HG03342 (cell line): ENCODE data around the gene RAB5IF.
A peak's percentile ranks its signal among the peaks of the same experiment; 100 is the strongest.
"Not testable (repeated sequence)": the region's sequence is repeated elsewhere in the genome, so short reads cannot be mapped to it uniquely, and the experiment has no call there.

Source experiments
- ATAC-seq: cut with Tn5 transposase; IDR thresholded peaks from one replicate; pipeline ENCODE4 v1.9.1; 2021; ENCODE audit warnings: mild to moderate bottlenecking, moderate library complexity; ENCODE audit not compliant: unreplicated experiment

The RAB5IF gene, protein sequence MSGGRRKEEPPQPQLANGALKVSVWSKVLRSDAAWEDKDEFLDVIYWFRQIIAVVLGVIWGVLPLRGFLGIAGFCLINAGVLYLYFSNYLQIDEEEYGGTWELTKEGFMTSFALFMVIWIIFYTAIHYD

DNA sequence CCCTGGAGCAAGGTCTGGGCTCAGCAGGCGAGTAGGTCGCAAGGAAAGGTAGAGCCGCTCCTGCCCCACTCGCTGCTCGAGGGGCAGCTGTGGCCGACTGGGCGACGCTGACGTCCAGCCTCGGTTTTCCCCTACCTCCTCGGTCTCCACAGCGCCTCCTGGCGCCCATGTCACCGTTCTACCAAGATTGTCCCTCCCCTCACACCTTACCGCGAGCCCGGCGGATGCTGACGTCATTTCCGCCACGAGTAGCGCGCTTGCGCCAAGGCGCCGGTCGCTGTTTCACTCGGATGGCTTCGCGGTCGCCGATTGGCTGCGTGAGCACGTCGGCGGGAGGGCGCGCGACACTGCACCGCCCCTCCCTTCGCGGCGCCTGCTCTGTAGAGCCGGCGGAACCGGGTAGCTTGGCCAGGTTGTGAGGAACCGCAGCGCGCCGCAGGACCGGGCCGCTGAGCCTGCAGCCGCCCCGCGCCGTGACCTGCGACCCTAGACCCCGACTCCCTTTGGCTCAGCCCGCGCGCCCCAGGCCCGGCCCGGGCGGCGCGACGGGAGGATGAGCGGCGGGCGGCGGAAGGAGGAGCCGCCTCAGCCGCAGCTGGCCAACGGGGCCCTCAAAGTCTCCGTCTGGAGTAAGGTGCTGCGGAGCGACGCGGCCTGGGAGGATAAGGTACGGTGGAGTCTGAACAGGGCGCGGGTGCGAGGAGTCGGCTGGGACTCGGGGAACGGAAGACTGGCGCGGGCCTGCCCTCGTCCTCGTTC lies at the start of gene RAB5IF:
TSS of gene RAB5IF (plus strand) at position 381 of the 759 bp plus-strand sequence. CDS start at position 554, 173 bp downstream.
- ATAC-seq, result peak; percentile 72

DNA sequence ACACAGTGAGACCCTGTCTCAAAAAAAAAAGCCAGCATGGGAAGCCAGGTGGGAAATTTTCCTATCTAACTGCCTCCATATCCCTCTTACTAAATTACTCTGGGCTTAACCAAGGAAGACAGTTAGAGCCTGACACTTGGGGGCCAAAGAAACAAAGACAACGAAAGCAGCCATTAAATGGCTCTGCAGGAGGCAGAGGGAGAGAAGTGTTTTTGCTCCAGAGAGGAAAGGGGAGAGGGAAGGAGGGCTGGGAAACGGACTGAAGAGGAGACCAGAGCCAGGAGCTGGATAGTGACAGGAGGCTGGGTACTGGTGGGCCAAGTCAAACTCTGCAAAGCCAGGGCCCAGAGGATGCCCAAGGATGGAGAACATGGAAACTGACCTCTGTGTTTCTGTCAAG lies 42.9 kb upstream of the RAB5IF start:
- ATAC-seq, result no peak

DNA sequence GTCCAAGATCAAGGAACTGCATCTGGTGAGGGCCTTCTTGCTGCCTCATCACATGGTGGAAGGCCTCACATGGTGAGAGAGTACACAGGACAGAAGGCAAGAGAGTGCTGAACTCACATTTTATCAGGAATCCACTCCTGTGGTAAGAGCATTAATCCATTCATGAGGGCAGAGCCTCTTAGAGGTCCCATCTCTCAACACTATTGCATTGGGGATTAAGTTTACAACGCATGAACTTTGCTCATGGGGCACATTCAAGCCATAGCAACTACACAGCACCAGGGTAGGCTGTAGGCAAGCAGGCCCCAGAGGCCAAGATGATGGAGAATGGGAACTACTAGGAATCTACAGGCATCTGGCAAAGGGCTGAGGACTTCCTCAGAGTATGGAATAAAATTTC lies 42.2 kb upstream of the RAB5IF start:
- ATAC-seq, result no peak

DNA sequence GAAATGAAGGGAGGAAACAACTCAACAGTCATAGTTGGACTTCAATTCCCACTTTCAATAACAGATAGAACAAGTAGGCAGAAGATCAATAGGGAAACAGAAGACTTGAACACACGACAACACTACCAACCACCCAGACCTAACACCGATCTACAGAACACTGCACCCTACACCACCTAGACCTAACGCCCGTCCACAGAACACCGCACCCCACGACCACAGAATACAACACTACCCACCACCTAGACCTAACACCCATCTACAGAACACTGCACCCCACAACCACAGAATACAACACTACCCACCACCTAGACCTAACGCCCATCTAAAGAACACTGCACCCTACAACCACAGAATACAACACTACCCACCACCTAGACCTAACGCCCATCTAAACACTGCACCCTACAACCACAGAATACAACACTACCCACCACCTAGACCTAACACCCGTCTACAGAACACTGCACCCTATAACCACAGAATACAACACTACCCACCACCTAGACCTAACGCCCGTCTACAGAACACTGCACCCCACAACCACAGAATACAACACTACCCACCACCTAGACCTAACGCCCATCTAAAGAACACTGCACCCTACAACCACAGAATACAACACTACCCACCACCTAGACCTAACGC lies 41.4 kb upstream of the RAB5IF start:
- not testable (repeated sequence) for ATAC-seq

DNA sequence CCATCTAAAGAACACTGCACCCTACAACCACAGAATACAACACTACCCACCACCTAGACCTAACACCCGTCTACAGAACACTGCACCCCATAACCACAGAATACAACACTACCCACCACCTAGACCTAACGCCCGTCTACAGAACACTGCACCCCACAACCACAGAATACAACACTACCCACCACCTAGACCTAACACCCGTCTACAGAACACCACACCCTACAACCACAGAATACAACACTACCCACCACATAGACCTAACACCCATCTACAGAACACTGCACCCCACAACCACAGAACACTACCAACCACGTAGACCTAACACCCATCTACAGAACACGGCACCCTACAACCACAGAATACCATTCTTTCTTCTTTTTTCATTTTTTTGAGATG lies 40.9 kb upstream of the RAB5IF start:
- ATAC-seq, result not testable (repeated sequence)

DNA sequence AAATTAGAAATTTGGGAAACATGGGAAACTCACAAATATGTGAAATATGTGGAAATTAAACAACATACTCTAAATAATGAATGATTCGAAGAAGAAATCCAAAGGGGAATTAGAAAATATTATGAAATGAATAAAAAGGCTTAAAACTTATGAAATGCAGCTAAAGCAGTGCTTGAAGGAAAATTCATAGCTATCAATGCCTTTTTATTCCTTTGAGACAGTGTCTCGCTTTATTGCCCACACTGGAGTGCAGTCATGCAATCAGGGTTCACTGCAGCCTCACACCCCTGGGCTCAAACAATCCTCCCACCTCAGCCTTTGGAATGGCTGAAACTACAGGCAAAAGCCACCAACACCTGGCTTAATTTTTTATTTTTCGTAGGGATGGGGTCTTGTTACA lies 40.1 kb upstream of the RAB5IF start:
- ATAC-seq, result no peak

DNA sequence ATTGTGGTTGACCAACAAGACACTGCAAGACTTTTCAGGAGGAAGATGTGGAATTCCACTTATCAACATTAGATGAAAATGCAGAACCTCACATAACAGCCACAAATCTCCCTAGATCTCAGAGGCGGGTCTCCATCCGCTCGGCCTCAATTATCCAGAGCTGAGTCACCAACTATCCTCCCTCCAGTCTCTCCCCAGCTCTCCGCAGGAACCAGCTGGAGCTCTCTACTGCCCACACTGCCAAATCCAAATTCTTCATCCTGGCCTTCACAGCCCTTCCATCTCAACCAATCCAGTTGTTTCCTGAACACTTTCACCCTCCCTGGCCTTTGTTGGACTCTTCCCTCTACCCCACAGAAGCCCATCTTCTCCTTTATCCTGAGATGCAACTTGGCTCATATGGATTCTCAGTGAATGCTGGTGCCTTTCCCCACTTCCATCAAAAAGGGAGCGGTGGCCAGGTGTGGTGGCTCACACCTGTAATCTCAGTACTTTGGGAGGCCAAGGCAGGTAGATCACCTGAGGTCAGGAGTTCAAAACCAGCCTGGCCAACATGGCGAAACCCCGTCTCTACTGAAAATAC lies 35.6 kb upstream of the RAB5IF start:
- ATAC-seq, result no peak

DNA sequence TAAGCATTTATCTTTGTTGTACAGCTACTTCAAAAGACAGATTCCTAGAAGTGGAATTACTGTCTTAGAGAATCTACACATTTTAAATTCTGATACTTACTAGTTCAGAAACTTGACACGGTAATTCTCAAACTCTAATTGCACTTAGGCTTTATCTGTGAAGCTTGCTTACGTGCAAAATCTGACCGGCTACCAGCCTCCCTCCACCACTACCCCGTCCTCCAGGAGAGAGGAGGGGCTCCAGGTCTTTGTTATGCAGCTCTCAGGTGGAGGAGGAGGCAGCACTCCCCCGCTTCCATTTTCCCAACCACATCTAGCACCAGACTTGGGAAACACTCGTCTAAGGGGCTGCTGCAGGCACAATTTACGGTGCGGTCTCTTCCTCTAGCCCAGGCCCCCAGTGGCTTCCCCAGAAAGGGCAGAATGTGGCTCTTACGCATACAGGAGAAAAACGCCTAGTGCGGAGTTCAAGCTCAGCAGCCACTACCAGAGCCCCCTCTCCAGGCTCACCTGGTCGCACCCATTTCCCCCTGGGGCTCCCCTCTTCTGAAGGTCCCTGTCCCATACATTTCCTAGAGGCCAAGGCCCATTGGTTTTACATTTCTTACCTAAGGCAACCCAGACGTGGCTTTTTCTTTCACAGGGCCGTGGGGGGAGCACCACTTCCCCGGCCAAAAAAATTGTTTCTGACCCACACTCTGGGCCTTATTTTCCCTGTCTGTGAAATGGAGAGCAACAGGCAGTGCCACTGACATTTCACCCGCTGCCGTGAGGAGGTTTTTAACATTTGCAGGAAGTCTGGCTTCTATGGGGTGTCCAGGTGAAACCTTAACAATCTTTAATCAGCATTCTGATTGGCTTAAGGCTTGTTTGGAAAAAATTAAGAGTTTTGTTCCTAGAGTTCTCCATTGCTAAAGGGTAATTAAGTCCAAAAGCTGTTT lies 33.7 kb upstream of the RAB5IF start:
- no peak for ATAC-seq

DNA sequence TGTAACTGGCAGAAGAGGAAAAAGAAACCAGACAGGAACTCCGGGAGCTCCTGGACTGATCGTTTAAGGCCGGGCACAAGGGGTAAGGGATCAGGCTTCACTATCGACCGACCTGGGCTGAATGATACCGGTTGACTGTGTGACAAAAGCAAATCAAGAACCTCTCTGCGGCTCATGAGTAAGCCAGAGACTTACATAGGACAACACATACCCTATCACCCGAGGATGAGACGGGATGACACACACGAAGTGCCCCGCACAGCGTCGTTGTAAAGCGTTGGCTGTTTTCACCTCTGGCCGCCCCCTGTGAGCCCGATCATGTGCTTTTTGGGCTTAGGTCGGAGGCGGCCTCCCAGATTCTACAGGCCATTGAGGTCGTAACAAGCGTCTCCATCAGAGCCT lies 32.9 kb upstream of the RAB5IF start:
- no peak for ATAC-seq

DNA sequence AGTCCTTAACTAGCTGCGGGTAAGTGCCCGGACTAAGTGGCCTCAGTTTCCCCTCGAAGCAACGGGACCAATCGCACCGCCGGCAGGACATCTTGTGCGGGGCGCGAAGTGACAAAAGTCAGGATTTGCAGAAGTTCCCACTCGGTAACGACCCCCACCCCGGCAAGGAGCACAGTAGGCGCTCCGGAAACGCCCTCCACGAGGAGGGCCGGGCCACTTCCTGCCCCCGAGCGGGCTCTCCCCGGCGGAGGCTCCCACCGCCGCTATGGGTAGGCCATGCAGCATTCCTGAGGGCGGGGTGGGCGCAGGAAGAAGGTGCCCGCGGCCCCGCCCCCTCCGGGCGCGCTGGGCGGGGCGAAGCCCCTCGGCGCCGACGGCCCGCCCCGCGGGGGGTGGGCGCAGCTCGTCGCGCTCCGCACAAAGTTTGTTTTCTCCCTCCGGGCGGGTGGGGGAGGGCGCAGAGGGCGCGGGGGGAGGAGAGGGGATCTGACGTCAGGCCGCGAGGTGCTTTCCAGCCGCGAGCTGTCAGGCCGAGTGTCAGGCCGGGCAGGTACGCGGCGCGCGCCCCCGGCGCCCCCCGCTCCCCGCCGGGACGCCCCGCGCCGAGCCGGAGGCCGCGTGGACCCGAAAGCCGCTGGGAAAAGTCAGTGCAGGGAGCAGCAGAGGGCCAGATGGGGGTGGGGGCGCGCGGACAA lies 32.3 kb upstream of the RAB5IF start, which contains the start of gene TGIF2:
TSS of gene TGIF2 (plus strand) at position 495 of the 695 bp plus-strand sequence. CDS start 5,178 bp downstream, outside the sequence.
- peak; percentile 60 for ATAC-seq

DNA sequence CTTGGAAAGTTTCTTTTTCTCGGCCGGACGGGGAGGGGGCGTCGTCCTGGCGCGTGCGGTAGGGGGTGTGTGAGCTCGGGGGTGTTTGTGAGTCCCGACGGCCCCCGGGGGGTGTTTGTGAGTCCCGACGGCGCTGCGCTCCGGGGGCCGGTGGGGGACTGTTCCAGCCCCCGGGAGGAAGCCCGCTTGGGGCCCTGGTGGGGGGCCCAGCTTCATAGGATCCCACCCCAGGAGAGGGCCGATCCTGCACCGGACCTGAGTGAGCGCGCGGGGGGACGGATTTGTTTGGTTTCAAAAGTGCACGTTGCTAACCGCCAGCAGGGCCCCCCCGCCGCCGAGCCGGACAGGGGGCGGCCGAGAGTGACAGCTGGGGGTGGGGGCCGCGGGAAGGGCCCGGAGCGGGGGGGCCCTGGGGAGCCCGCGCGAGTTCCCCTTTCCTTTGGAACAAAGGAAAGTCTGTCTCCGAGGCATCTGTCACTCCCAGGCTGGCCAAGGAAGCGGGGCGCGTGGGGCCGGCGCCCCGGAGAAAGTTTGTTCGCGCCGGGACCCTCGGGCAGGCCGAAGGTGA lies 31.7 kb upstream of the RAB5IF start:
- no peak for ATAC-seq

DNA sequence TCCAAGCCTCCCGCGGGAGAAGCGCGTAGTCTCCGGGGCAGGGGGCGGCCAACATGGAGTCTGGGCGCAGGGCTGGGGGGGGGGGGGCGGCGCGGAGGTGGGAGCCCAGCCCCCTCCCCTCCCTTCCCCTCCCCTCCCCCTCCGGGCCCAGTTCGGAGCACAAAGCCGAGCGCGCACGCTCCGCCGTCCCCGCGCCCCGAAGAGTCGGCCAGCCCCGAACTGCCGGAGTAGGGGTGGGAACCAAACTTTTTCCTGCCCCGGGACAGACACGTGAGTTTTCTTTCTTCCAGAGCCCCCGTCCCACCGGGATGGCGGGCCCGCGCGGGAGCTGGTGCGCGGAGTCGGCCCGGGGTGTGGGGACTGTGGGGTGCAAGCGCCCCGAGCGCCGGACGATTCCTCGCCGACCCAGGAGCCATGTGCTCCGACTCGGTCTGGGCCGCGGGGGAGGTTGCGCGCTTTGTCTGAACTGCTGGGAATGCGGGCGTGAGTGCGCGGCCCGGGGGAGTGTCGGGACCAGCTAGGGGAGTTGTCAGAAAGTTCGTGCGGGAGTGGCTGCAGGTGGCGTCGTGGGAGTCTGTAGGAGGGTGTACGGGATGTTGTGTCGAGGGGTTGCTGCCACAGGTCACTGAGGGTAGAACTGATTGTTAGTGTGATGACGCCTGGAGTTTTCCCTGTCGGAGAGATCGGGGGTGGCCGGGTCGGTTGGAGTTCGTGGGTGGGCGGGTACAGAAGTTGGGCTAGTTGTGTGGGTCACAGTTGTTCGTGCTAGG lies 31.0 kb upstream of the RAB5IF start:
- no peak for ATAC-seq

DNA sequence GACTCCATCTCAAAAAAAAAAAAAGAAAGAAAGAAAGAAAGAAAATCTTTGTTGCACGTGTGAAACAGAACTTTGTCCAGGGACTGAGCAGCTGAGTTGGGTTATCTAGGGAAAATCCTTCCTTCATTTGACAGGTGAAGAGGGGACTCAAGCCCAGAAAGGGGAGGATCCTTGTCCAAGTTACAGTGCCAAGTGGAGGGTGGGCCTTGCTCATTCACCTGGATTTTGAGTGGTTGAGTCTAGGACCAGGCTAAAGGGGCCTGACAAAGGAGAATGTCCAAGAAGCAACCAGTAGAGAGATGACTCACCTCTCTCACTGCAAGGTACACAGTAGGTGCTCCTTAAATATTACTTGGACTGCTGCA lies 29.5 kb upstream of the RAB5IF start:
- ATAC-seq, result no peak

DNA sequence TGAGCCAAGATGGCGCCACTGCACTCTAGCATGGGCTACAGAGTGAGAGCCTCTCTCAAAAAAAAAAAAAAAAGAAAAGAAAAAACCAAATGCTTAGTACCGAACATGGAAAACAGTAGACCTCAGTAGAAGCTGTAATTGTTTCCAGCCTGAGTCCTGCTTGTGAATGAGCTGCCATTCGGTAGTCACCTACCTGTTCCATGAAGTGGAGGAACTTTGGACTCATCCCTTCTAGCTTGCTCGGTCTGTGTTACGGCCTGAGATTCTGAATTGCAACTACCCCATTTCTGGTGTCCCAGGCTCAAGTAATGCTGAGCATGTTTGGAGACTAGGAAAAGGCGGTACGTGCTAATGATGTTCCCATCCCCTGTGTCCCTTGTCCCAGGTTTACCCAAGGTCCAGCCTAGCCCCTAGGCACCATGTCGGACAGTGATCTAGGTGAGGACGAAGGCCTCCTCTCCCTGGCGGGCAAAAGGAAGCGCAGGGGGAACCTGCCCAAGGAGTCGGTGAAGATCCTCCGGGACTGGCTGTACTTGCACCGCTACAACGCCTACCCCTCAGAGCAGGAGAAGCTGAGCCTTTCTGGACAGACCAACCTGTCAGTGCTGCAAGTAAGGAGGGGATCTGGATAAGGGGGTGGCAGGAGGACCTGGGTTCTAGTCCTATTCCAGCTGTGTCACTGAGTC lies 27.1 kb upstream of the RAB5IF start:
- ATAC-seq, result no peak

DNA sequence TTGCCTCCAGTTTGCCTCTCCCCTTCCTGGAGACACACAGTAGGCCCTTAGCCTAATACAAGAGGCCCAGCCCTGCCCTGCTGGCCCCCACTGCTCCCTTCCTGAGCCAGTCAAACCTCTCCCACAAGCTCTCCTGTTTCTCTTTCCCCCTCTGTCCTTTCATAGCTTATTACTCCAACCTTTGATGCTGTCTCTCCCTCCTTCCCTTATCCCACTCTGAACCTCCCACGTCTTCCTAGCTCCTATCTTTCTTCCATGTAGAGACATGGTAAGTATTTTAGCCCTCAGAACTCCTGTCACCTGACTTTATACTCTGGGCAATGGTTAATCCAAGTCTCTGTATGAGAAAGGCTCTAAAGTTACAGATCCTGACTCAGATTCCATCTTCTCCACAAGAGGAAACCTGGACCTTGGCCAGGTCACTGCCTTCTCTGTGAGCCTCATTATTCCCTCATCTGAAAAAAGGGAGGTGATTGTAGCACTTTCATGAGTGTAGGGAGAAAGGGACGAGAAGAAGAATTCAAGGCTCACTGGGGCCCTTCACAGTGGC lies 25.5 kb upstream of the RAB5IF start:
- no peak for ATAC-seq

DNA sequence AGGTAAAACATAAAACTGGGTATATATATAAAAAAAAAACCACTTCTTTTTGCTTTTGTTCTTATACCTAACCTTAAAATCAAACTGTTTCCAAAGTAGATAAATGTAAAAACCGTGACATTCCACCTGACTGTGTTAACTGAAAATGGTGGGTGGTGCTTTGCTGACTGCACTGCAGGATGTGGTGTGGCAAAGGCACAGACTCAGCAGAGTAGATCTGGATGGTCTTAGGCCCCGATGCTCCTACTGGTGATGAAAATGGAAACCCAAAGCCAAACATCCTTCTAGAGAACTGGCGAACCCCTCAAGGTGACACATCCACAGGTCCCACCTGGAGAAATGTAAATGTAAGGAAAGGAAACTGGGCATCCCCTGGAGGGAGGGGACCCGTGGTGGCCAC lies 23.3 kb upstream of the RAB5IF start:
- ATAC-seq, result no peak

DNA sequence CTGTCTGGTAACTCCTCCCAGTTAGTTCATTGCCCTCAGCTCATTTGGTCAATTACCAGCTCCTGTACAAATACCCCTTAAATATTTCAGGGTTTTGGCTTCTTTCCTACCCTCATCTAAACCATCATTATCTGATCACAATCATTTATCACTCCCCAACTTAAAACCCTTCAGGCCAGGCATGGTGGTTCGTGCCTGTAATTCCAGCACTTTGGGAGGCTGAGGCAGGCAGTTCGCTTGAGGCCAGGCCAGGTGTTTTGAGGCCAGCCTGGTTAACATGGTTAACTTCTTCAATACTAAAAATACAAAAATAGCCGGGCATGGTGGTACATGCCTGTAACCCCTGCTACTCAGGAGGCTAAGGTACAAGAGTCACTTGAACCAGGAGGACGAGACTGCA lies 22.8 kb upstream of the RAB5IF start:
- no peak for ATAC-seq

DNA sequence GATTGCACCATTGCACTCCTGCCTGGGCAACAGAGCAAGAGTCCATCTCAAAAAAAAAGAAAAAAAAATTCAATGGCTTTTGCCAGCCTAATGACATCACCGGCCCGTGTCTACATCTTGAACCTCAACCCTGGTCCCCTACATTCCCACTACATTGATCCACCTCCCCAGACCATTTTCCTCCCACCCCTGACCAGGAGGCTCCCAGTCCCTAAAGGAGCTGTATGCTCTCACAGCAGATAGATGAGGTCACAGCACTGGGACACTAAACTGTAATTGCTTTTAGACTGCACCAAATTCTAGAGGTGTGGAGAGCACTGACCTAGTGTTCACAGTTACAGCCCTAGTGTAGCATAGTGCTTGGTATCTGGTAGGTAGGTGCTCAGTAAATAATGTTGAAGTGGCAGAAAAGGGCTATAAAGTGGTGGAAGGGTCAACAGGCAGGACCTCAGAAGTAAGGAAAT lies 21.5 kb upstream of the RAB5IF start:
- no peak for ATAC-seq
